Measurements from ENCODE around the gene CD7. TPM values are rescaled to one million over a fixed set of nuclear protein-coding genes. Genes with fewer than 3 reads are reported as not detected.

The CD7 gene
- total RNA-seq, 4 donors from 2014 or later: 3.0 to 4.4 (median 4.1) TPM

- no peaks in the 10 kb centered on the region for H3K36me3 ChIP-seq
- peak overlapping the region in 2 of 4 donors; percentile 68 to 72 for H3K27ac ChIP-seq
- H3K4me1 ChIP-seq: peaks cover 32 to 68% (median 35%) of the 10 kb centered on the region in 3 donors
- no peaks in the 10 kb centered on the region for H3K9me3 ChIP-seq
- TF ChIP-seq POLR2A (IDR thresholded peaks at IDR 0.05) (no peak), CTCF (IDR thresholded peaks at IDR 0.05) (no peak)
- intact Hi-C loops (cut with DNase I): no loop called here
- H3K27me3 ChIP-seq: no peaks in the 10 kb centered on the region
- no peak for DNase-seq
- H3K4me3 ChIP-seq: no peak overlapping the region
- 11 to 27% methylated on average over 5 to 9 of the region's 13 CpGs for WGBS, 2 donors
These were observed 34.1 kb downstream of the CD7 start for GRCh38 chr17:82283208-82283749.

GRCh38 chr17:82282239-82283207 lies 34.9 kb downstream of the CD7 start:
- H3K27ac ChIP-seq: peak overlapping the region; percentile 68 to 72 (median 70)
- H3K27me3 ChIP-seq: no peaks in the 10 kb centered on the region
- H3K4me1 ChIP-seq: peaks cover 25 to 60% (median 28%) of the 10 kb centered on the region in 3 donors
- no peaks in the 10 kb centered on the region for H3K9me3 ChIP-seq
- TF ChIP-seq POLR2A (IDR thresholded peaks at IDR 0.05) (no peak), CTCF (IDR thresholded peaks at IDR 0.05) (no peak)
- 39 to 42% methylated on average over 4 to 5 of the region's 25 CpGs for WGBS, 2 donors
- H3K4me3 ChIP-seq: no peak overlapping the region
- no peaks in the 10 kb centered on the region for H3K36me3 ChIP-seq
- DNase-seq: no peak
- intact Hi-C loops (cut with DNase I): no loop called here

GRCh38 chr17:82281502-82282238 lies 35.7 kb downstream of the CD7 start:
- H3K27me3 ChIP-seq: no peaks in the 10 kb centered on the region
- H3K9me3 ChIP-seq: no peaks in the 10 kb centered on the region
- TF ChIP-seq POLR2A (IDR thresholded peaks at IDR 0.05) (no peak), CTCF (IDR thresholded peaks at IDR 0.05) (peak in 1 of 6 experiments; percentile 16)
- H3K4me3 ChIP-seq: no peak overlapping the region
- WGBS, 2 donors: 43 to 69% methylated on average over 12 to 19 of the region's 22 CpGs
- no peaks in the 10 kb centered on the region for H3K36me3 ChIP-seq
- no peak for DNase-seq
- H3K4me1 ChIP-seq: peaks cover 24 to 52% (median 27%) of the 10 kb centered on the region in 3 donors
- intact Hi-C loops (cut with DNase I): no loop called here
- peak overlapping the region; percentile 68 to 72 (median 70) for H3K27ac ChIP-seq

GRCh38 chr17:82281076-82281475 lies 36.3 kb downstream of the CD7 start:
- no peak for DNase-seq
- H3K4me3 ChIP-seq: no peak overlapping the region
- no peak overlapping the region for H3K27ac ChIP-seq
- WGBS, 2 donors: 57 to 89% methylated on average over 2 to 6 of the region's 7 CpGs
- H3K4me1 ChIP-seq: peaks cover 24 to 51% (median 27%) of the 10 kb centered on the region in 3 donors
- no peaks in the 10 kb centered on the region for H3K27me3 ChIP-seq
- no peaks in the 10 kb centered on the region for H3K9me3 ChIP-seq
- H3K36me3 ChIP-seq: no peaks in the 10 kb centered on the region
- TF ChIP-seq CTCF (IDR thresholded peaks at IDR 0.05): no peak
- no peak for TF ChIP-seq POLR2A (IDR thresholded peaks at IDR 0.05)
- intact Hi-C loops (cut with DNase I): no loop called here

Data from esophagus squamous epithelium (tissue), 5 donors.